CD14-positive monocyte (primary cell): Measurements from ENCODE around the gene DUS2. TPM values are rescaled to one million over a fixed set of nuclear protein-coding genes. Genes with fewer than 3 reads are reported as not detected.

Source experiments
- DNase-seq, 3 donors: peaks; one replicate each; pipeline ENCODE4 v3.0.0-alpha.2; 2011 to 2022
- H2AFZ ChIP-seq: 2 replicates; pipeline ENCODE4 v1.6.0; 2012; ENCODE audit warnings: mild to moderate bottlenecking, low read depth, low read length, inconsistent platforms; ENCODE audit not compliant: insufficient read depth, poor library complexity, severe bottlenecking
- H3K27ac ChIP-seq, 2 donors: 1 replicate in 1 of 2; 2 replicates in 1 of 2; pipeline ENCODE4 v1.5.1; 2012 to 2013; ENCODE audit warnings: low read length in 2 of 2, control low read depth in 1 of 2, inconsistent platforms in 1 of 2, low read depth in 1 of 2, mild to moderate bottlenecking in 1 of 2
- H3K27me3 ChIP-seq, 2 donors: one replicate each; pipeline versions ENCODE4 v1.6.0 to v1.6.1; 2011 to 2013; ENCODE audit warnings: low read length in 2 of 2; ENCODE audit not compliant: control insufficient read depth in 2 of 2, insufficient read depth in 2 of 2
- H3K36me3 ChIP-seq, 2 donors: replicated peaks in 1 of 2; 1 replicate in 1 of 2; 2 replicates in 1 of 2; pipeline versions ENCODE4 v1.5.1 to v1.6.1; 2012 to 2013; ENCODE audit warnings: low read length in 2 of 2, control low read depth in 1 of 2, inconsistent platforms in 1 of 2, mild to moderate bottlenecking in 1 of 2; ENCODE audit not compliant: insufficient read depth in 2 of 2, control insufficient read depth in 1 of 2
- H3K4me1 ChIP-seq, 2 donors: 1 replicate in 1 of 2; 2 replicates in 1 of 2; pipeline versions ENCODE4 v1.5.1 to v1.6.1; 2012 to 2013; ENCODE audit warnings: low read length in 2 of 2, control low read depth in 1 of 2, inconsistent platforms in 1 of 2, mild to moderate bottlenecking in 1 of 2, moderate library complexity in 1 of 2; ENCODE audit not compliant: insufficient read depth in 2 of 2, control insufficient read depth in 1 of 2
- H3K4me2 ChIP-seq: replicated peaks from 2 replicates; pipeline ENCODE3; 2012; ENCODE audit warnings: low read length, moderate library complexity, mild to moderate bottlenecking; ENCODE audit not compliant: poor library complexity, severe bottlenecking; ENCODE audit errors: extremely low read depth
- H3K4me3 ChIP-seq, 3 experiments: fragments of 200-600 bp in 1 of 3; sonication (generic) in 1 of 3; replicated peaks in 1 of 3; 1 replicate in 2 of 3; 2 replicates in 1 of 3; pipeline ENCODE4 v1.5.1; 2011 to 2013; ENCODE audit warnings: low read length in 3 of 3, mild to moderate bottlenecking in 3 of 3, control low read depth in 2 of 3, low read depth in 2 of 3, inconsistent platforms in 1 of 3, moderate library complexity in 1 of 3
- H3K79me2 ChIP-seq: 2 replicates; pipeline ENCODE4 v1.6.0; 2012; ENCODE audit warnings: mild to moderate bottlenecking, control low read depth, inconsistent platforms, low read length, moderate library complexity; ENCODE audit not compliant: insufficient read depth
- H3K9ac ChIP-seq: 2 replicates; pipeline ENCODE4 v1.6.0; 2017; ENCODE audit warnings: low read length, mild to moderate bottlenecking; ENCODE audit not compliant: insufficient read depth, poor library complexity, severe bottlenecking
- H3K9me3 ChIP-seq, 2 donors: replicated peaks in 1 of 2; 1 replicate in 1 of 2; 2 replicates in 1 of 2; pipeline versions ENCODE4 v1.5.1 to v1.6.1; 2012 to 2013; ENCODE audit warnings: low read length in 2 of 2, control low read depth in 1 of 2; ENCODE audit not compliant: control insufficient read depth in 1 of 2, insufficient read depth in 1 of 2
- H4K20me1 ChIP-seq: 2 replicates; pipeline ENCODE4 v1.6.0; 2012; ENCODE audit warnings: mild to moderate bottlenecking, low read length, control low read depth, moderate library complexity; ENCODE audit not compliant: insufficient read depth
- H3K27ac Mint-ChIP-seq, 7 donors: one replicate each; pipeline ENCODE4 v1.8.0; 2020; ENCODE audit warnings: mild to moderate bottlenecking in 7 of 7, mixed read lengths in 7 of 7, moderate library complexity in 6 of 7, inconsistent platforms in 2 of 7
- H3K27me3 Mint-ChIP-seq, 3 donors: one replicate each; pipeline ENCODE4 v1.8.0; 2021 to 2022; ENCODE audit warnings: low read depth in 3 of 3, mild to moderate bottlenecking in 3 of 3, mixed read lengths in 3 of 3, moderate library complexity in 3 of 3, inconsistent platforms in 1 of 3
- H3K36me3 Mint-ChIP-seq, 2 donors: one replicate each; pipeline ENCODE4 v1.8.0; 2020; ENCODE audit warnings: mixed read lengths in 2 of 2, inconsistent platforms in 1 of 2, mild to moderate bottlenecking in 1 of 2
- H3K4me1 Mint-ChIP-seq: one replicate; pipeline ENCODE4 v1.8.0; 2020; ENCODE audit warnings: mild to moderate bottlenecking, mixed read lengths
- H3K4me3 Mint-ChIP-seq, 2 donors: one replicate each; pipeline ENCODE4 v1.8.0; 2020; ENCODE audit warnings: mild to moderate bottlenecking in 2 of 2, mixed read lengths in 2 of 2, moderate library complexity in 1 of 2
- H3K9me3 Mint-ChIP-seq, 7 donors: one replicate each; pipeline ENCODE4 v1.8.0; 2020 to 2022; ENCODE audit warnings: mixed read lengths in 7 of 7, mild to moderate bottlenecking in 6 of 7, moderate library complexity in 6 of 7, inconsistent platforms in 2 of 7
- CTCF ChIP-seq: fragments of 200-600 bp; IDR thresholded peaks from one replicate; pipeline ENCODE4 v1.8.0; 2022; ENCODE audit warnings: antibody characterized with exemption, mild to moderate bottlenecking
- WGBS: methylation state at CpG from one replicate; pipeline ENCODE4 v1.1.5; 2013; ENCODE audit warnings: missing lambda C conversion rate; ENCODE audit not compliant: insufficient coverage; 5-methylcytosine and 5-hydroxymethylcytosine counted together
- intact Hi-C, 2 donors: fragments of 100-400 bp; cut with micrococcal nuclease; formaldehyde crosslinking; loops; one replicate each; pipeline versions ENCODE4 v1.15.0 to v1.15.1; 2023
- polyA plus RNA-seq, 3 donors: library from polyadenylated mRNA; depleted of rRNA in 1 of 3; unstranded in 2 of 3; stranded (reverse) in 1 of 3; fragments of 300-500 nt in 2 of 3; fragments of >200 nt in 1 of 3; fragmentation: Illumina TruSeq in 2 of 3; gene quantifications; 1 replicate in 2 of 3; 2 replicates in 1 of 3; pipeline ENCODE4 v1.2.3, GENCODE V29; 2012 to 2021

The DUS2 gene
- polyA plus RNA-seq, 3 donors: 18.4 to 40.7 (median 33.2) TPM

GRCh38 chr16:68070249-68070730 is 47.2 kb downstream of the DUS2 start:
- H3K4me1 ChIP-seq: peaks cover 26 to 31% of the 10 kb centered on the region in 2 donors
- no peak for TF ChIP-seq CTCF
- H3K36me3 ChIP-seq: peaks cover 72 to 95% of the 10 kb centered on the region in 2 donors
- no peak for DNase-seq
- H3K27me3 ChIP-seq: no peaks in the 10 kb centered on the region
- Mint-ChIP-seq H3K9me3 (no peaks in the 10 kb centered on the region), H3K27ac (peak overlapping the region in 6 of 7 donors; percentile 19 to 80 (median 58)), H3K4me1 (peaks cover 34% of the 10 kb centered on the region), H3K4me3 (no peak overlapping the region), H3K27me3 (peaks cover 0 to 4% (median 0%) of the 10 kb centered on the region in 3 donors), H3K36me3 (peaks cover 80 to 95% of the 10 kb centered on the region in 2 donors)
- intact Hi-C loops: no loop called here
- H3K79me2 ChIP-seq: no peaks in the 10 kb centered on the region
- no peak overlapping the region for H3K4me3 ChIP-seq
- no peaks in the 10 kb centered on the region for H3K9me3 ChIP-seq
- peak overlapping the region; percentile 32 for H3K9ac ChIP-seq
- H4K20me1 ChIP-seq: no peaks in the 10 kb centered on the region
- no peak overlapping the region for H2AFZ ChIP-seq
- peak overlapping the region in 1 of 2 donors; percentile 69 for H3K27ac ChIP-seq
- peak overlapping the region; percentile 8 for H3K4me2 ChIP-seq
- WGBS: no CpG with 5 or more reads among the region's 2 CpGs

- Histone ChIP-seq H3K4me2 (no peak overlapping the region), H3K9ac (no peak overlapping the region), H3K36me3 (peaks cover 75 to 95% of the 10 kb centered on the region in 2 donors), H3K27ac (peak overlapping the region in 1 of 2 donors; percentile 69), H2AFZ (no peak overlapping the region), H3K27me3 (no peaks in the 10 kb centered on the region), H3K4me1 (peaks cover 22 to 28% of the 10 kb centered on the region in 2 donors), H3K9me3 (no peaks in the 10 kb centered on the region), H3K4me3 (no peak overlapping the region), H3K79me2 (no peaks in the 10 kb centered on the region), H4K20me1 (no peaks in the 10 kb centered on the region)
- Mint-ChIP-seq H3K9me3 (no peaks in the 10 kb centered on the region), H3K4me1 (peaks cover 30% of the 10 kb centered on the region), H3K4me3 (no peak overlapping the region), H3K27me3 (peaks cover 0 to 4% (median 0%) of the 10 kb centered on the region in 3 donors), H3K36me3 (peaks cover 82 to 95% of the 10 kb centered on the region in 2 donors), H3K27ac (peak overlapping the region in 2 of 7 donors; percentile 6 to 19)
- DNase-seq: no peak
- no peak for TF ChIP-seq CTCF
- intact Hi-C loops: no loop called here
- WGBS: 95% methylated on average over 11 of the region's 14 CpGs
These were observed 47.9 kb downstream of the DUS2 start for GRCh38 chr16:68070806-68071517.
